Choroid plexus epithelial cell (primary cell): ENCODE data around the gene RASAL2.

ENCODE experiments used
- DNase-seq: peaks from one replicate; pipeline ENCODE4 v3.0.0-alpha.2; 2010; ENCODE audit warnings: low read depth
- H3K4me3 ChIP-seq: 2 replicates; pipeline ENCODE4 v1.5.1; 2011; ENCODE audit warnings: low read depth, mild to moderate bottlenecking, control low read depth, low read length, moderate library complexity
- TF ChIP-seq, protein P1 (sequence below): conservative IDR thresholded peaks from 2 replicates; pipeline ENCODE4 v1.5.1; 2011; ENCODE audit warnings: low read depth, mild to moderate bottlenecking, control low read depth, inconsistent platforms, low read length, moderate library complexity

Gene RASAL2

DNA sequence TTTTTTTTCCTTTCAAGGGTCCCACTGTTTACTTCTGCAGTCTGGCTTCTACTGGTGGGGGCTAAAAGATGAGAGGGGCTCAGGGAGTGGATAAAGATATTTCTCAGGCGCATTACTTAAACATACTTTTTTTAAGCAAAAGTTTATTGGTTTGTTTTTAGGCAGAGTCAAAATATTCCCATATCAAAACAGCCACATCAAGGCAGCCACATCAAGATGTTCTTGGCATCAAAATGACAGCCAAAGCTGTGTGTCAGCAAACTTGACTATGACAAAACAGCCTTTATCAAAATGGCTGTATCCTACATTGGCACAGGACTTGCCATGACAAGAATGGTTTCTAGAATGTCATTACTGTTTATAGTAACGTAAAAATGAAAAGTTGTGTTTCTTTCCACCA is 22.1 kb upstream of the RASAL2 start:
- TF ChIP-seq, protein P1, sequence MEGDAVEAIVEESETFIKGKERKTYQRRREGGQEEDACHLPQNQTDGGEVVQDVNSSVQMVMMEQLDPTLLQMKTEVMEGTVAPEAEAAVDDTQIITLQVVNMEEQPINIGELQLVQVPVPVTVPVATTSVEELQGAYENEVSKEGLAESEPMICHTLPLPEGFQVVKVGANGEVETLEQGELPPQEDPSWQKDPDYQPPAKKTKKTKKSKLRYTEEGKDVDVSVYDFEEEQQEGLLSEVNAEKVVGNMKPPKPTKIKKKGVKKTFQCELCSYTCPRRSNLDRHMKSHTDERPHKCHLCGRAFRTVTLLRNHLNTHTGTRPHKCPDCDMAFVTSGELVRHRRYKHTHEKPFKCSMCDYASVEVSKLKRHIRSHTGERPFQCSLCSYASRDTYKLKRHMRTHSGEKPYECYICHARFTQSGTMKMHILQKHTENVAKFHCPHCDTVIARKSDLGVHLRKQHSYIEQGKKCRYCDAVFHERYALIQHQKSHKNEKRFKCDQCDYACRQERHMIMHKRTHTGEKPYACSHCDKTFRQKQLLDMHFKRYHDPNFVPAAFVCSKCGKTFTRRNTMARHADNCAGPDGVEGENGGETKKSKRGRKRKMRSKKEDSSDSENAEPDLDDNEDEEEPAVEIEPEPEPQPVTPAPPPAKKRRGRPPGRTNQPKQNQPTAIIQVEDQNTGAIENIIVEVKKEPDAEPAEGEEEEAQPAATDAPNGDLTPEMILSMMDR = no peak
- no peak for DNase-seq

DNA sequence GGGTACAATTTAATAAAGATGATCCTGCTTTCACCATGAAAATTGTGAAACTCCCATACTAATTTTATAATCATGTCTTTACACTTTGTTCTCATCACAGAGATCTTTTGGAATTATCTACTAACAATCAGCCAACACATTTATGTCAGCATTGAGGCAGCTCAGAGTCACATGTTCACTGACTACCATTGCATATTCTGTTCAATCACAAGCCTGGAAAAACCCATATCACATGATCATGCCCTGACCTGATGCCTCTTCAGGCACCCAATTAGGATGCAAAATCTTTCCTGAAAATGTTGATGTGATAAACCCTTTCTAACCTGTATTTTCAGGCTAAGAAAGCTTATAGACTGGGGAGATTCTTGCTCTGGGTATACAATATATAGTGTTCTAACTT is 21.6 kb upstream of the RASAL2 start:
- no peak for DNase-seq
- TF ChIP-seq, protein P1 = no peak

More for the DNA sequence above, 22.1 kb upstream of the RASAL2 start:
- no peak overlapping the region for H3K4me3 ChIP-seq

DNA sequence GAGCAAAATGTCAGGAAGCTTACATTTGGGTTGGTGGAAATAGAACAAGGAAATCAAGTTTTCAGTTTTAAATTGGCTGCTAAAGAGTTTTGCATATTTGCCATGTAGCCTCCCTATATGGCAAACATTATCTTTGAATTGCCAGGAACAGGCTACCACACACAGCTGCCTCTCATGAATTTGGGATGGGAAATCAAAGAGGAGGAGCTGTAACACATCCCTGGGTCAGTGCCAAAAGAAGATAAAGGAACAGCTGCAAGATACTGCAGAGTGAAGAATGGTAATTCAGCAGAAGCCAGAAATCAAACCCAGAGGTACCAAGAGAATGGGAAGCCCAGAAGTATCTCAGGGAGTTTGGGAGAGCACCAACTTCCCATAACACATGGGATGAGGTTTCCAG is 18.6 kb upstream of the RASAL2 start:
- TF ChIP-seq, protein P1 = no peak
- no peak overlapping the region for H3K4me3 ChIP-seq
- DNase-seq = peak; percentile 38

More for the DNA sequence above, 21.6 kb upstream of the RASAL2 start:
- H3K4me3 ChIP-seq = no peak overlapping the region

DNA sequence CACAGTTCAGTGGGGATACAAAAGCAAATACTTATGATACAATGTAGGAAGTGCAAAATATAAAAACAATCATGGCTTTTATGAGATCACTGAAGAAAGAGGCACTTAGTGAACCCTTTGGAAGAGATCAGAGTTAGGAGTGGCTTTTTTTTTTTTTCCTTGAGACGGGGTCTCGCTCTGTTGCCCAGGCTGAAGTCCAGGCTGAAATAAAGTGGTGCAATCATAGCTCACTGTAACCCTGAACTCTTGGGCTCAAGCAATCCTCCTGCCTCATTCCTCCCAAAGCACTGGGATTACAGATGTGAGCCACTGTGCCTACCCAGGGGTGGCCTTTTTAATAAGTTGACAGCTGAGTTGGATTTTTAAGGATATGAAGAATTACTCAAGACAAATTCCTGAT is 17.3 kb upstream of the RASAL2 start:
- TF ChIP-seq, protein P1 = no peak
- no peak overlapping the region for H3K4me3 ChIP-seq
- DNase-seq = no peak

DNA sequence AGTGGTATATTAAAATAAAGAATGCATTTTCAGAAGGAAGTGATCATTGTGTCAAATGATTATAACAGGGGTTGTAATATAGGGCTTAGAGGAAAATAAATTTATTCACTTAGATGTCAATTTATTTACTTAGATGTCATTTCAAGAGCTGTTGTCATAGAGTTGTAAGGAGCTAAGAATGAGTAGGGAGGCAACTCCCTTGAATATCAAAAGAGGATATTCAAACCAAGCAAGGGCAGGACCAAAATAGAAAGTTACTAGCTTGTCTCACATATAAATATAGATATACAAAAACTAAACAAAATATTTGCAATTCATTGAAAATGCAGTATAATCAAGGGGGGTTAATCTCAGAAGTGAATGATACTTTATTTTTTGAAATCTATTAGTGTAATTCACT is 16.0 kb upstream of the RASAL2 start:
- H3K4me3 ChIP-seq = no peak overlapping the region
- TF ChIP-seq, protein P1 = no peak
- no peak for DNase-seq

DNA sequence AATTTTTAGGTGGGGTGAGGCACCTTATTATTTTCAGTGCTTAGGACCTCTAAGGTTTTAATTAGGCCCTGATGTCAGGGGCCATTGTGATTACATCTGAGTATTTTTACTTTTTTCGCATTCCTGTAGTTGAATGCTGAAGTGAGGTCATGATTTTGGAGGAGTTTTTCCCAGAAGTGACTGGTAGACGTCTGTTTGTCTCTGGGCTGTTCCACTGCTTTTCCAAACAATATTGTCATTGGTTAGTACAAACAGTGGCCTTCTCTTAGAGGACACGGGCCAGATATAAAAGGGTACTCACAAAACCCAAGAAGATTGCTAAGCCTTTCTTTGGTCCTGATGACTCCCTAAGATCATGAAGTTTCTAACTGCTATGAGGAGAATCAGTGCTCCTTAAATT is 7.6 kb upstream of the RASAL2 start:
- TF ChIP-seq, protein P1 = no peak
- no peak overlapping the region for H3K4me3 ChIP-seq
- DNase-seq = peak; percentile 20

DNA sequence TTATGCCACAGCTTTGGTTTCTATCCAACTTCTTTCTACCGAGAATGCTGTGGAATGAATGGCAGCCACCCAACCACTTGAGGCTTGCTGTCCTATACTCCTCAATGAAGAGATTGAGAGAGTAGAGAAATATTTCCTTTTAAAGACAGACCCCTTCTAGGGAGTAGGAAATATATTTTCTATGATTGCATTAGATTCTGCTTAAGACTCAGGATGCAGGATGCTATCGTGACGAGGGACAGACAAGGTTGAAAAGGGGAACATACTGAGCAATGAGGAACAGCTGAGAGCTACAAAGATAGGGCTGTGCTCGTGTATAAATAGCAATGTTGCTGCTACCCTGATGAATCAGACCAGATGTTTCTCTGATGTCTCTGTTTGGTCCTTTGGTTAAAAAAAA is 7.1 kb upstream of the RASAL2 start:
- H3K4me3 ChIP-seq = no peak overlapping the region
- TF ChIP-seq, protein P1 = no peak
- peak; percentile 69 for DNase-seq
